ENCODE results near the gene GRIA3. TPM values are rescaled to one million over a fixed set of nuclear protein-coding genes. Genes with fewer than 3 reads are reported as not detected.

Gene GRIA3
- total RNA-seq, 1 experiment from 2014 or later: 1.4 TPM

DNA sequence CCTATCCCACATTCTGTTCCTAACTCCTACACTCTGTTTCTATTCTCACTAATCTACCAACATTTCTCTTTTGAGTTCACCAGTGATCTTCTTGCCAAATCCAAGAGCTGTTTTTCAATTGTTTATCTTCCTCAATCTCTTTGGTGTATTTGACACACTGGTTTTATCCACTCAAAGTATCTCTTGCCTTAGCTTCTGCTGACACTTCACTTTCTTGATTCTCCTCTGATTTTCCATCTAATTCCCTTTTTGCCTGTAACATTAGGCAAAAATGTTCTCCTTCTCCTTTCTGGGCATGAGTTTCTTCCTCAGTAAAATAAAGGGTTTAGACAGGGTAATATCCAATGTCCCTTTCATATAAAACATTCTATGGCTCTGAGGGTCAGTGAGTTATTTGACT is 26.2 kb downstream of the GRIA3 start:
- no peak overlapping the region for H3K4ac ChIP-seq (ENCODE audit: low read depth, low read length)
- no peak overlapping the region for H3K4me2 ChIP-seq (ENCODE audit: insufficient read depth, insufficient read length, low read length)
- no peak overlapping the region for H3T11ph ChIP-seq (ENCODE audit: low read length)
- Mint-ChIP-seq H3K27me3 (ENCODE audit: low read depth) (no peaks in the 10 kb centered on the region), H3K36me3 (ENCODE audit: insufficient read depth in 1 of 3, low read depth in 3 of 3) (peaks cover 0 to 2% (median 2%) of the 10 kb centered on the region in 3 experiments; a peak in 2 of 7 replicates), H3K4me1 (peaks cover 3 to 10% of the 10 kb centered on the region in 2 experiments; a peak in 3 of 4 replicates), H3K4me3 (no peak overlapping the region), H3K27ac (no peak overlapping the region), H3K9me3 (peaks cover 0 to 57% of the 10 kb centered on the region in 2 experiments; a peak in 2 of 5 replicates)
- H2BK120ac ChIP-seq (ENCODE audit: low read depth, low read length, poor library complexity, severe bottlenecking): no peak overlapping the region
- no peak overlapping the region for H4K8ac ChIP-seq (replicated peaks; ENCODE audit: insufficient read length, low read depth, low read length)
- H3K9me3 ChIP-seq (ENCODE audit: control insufficient read depth, low read depth, low read length): peaks cover 23% of the 10 kb centered on the region
- H3K23ac ChIP-seq (ENCODE audit: insufficient read length, low read depth, low read length): no peak overlapping the region
- no peak overlapping the region for H2BK20ac ChIP-seq (ENCODE audit: low read depth, low read length, poor library complexity, severe bottlenecking)
- no peaks in the 10 kb centered on the region for H4K20me1 ChIP-seq (ENCODE audit: control insufficient read depth, insufficient read depth, insufficient read length)
- no peak overlapping the region for H2BK15ac ChIP-seq (ENCODE audit: low read depth, low read length)
- no peak overlapping the region for H4K91ac ChIP-seq (ENCODE audit: insufficient read length, low read depth, low read length)
- H3K9ac ChIP-seq (ENCODE audit: extremely low read depth, insufficient read length, low read length): no peak overlapping the region
- no peak for DNase-seq
- no peak overlapping the region for H4K5ac ChIP-seq (ENCODE audit: insufficient read length, low read depth, low read length)
- no peak overlapping the region for H3K56ac ChIP-seq (ENCODE audit: insufficient read length, low read depth, low read length)
- no peaks in the 10 kb centered on the region for H3K79me1 ChIP-seq (ENCODE audit: insufficient read depth, low read depth, low read length, poor library complexity, severe bottlenecking)
- H3K14ac ChIP-seq (ENCODE audit: insufficient read depth, low read length): no peak overlapping the region
- no peak overlapping the region for H2AFZ ChIP-seq (ENCODE audit: low read length)
- H3K27me3 ChIP-seq (ENCODE audit: insufficient read depth, low read length): no peaks in the 10 kb centered on the region
- no peak overlapping the region for H2BK5ac ChIP-seq (ENCODE audit: insufficient read length, low read length)
- TF ChIP-seq, protein P1, sequence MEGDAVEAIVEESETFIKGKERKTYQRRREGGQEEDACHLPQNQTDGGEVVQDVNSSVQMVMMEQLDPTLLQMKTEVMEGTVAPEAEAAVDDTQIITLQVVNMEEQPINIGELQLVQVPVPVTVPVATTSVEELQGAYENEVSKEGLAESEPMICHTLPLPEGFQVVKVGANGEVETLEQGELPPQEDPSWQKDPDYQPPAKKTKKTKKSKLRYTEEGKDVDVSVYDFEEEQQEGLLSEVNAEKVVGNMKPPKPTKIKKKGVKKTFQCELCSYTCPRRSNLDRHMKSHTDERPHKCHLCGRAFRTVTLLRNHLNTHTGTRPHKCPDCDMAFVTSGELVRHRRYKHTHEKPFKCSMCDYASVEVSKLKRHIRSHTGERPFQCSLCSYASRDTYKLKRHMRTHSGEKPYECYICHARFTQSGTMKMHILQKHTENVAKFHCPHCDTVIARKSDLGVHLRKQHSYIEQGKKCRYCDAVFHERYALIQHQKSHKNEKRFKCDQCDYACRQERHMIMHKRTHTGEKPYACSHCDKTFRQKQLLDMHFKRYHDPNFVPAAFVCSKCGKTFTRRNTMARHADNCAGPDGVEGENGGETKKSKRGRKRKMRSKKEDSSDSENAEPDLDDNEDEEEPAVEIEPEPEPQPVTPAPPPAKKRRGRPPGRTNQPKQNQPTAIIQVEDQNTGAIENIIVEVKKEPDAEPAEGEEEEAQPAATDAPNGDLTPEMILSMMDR (conservative IDR thresholded peaks at IDR 0.05): no peak
- no peaks in the 10 kb centered on the region for H3K79me2 ChIP-seq (ENCODE audit: insufficient read depth, low read length)
- no peak overlapping the region for H3K18ac ChIP-seq (ENCODE audit: insufficient read length, low read depth, low read length)
- no peaks in the 10 kb centered on the region for H3K23me2 ChIP-seq (ENCODE audit: insufficient read length, low read depth, low read length, poor library complexity, severe bottlenecking)
- no peak overlapping the region for H3K27ac ChIP-seq (ENCODE audit: insufficient read length, low read depth, low read length)
- H2AK5ac ChIP-seq (ENCODE audit: insufficient read length, low read length): no peak overlapping the region
- no peaks in the 10 kb centered on the region for H3K4me1 ChIP-seq (ENCODE audit: insufficient read depth, low read length)
- H2BK12ac ChIP-seq (ENCODE audit: insufficient read length, low read depth, low read length): no peak overlapping the region

Measured in H9 (cell line).